ENCODE measurements around the gene GTPBP2.
"Not testable (repeated sequence)": the region's sequence is repeated elsewhere in the genome, so short reads cannot be mapped to it uniquely, and the experiment has no call there.

GRCh38 chr6:43633002-43633401, 3.9 kb upstream of the GTPBP2 start:
- TF ChIP-seq POLR2A (IDR thresholded peaks at IDR 0.05); POLR2AphosphoS5 (IDR thresholded peaks at IDR 0.05; ENCODE audit: insufficient read depth in 1 of 2, low read depth in 1 of 2): not testable (repeated sequence)
